Endodermal cell (in vitro differentiated cells): Measurements from ENCODE around the gene CLCF1. TPM values are rescaled to one million over a fixed set of nuclear protein-coding genes. Genes with fewer than 3 reads are reported as not detected.

Experiments used
- DNase-seq: peaks from one replicate; pipeline ENCODE4 v3.0.0-alpha.2; 2017
- H3K27ac ChIP-seq: 2 replicates; pipeline ENCODE4 v1.5.1; 2013; ENCODE audit warnings: mild to moderate bottlenecking, low read depth, low read length, moderate library complexity
- H3K27me3 ChIP-seq: 2 replicates; pipeline ENCODE4 v1.6.1; 2013; ENCODE audit warnings: mild to moderate bottlenecking, low read length, moderate library complexity; ENCODE audit not compliant: insufficient read depth, control insufficient read depth, poor library complexity, severe bottlenecking
- H3K36me3 ChIP-seq: 2 replicates; pipeline ENCODE4 v1.7.0; 2013; ENCODE audit warnings: mild to moderate bottlenecking, low read length, moderate library complexity; ENCODE audit not compliant: control insufficient read depth, insufficient read depth
- H3K4me1 ChIP-seq: one replicate; pipeline ENCODE4 v1.7.0; 2013; ENCODE audit warnings: low read length; ENCODE audit not compliant: control insufficient read depth, insufficient read depth
- H3K4me3 ChIP-seq: 2 replicates; pipeline ENCODE4 v1.5.1; 2013; ENCODE audit warnings: mild to moderate bottlenecking, low read length, moderate library complexity
- H3K9ac ChIP-seq: 2 replicates; pipeline ENCODE4 v1.6.1; 2013; ENCODE audit warnings: mild to moderate bottlenecking, low read length, moderate library complexity; ENCODE audit not compliant: poor library complexity, severe bottlenecking; ENCODE audit errors: extremely low read depth
- H3K9me3 ChIP-seq: 2 replicates; pipeline ENCODE4 v1.6.1; 2013; ENCODE audit warnings: mild to moderate bottlenecking, low read length, moderate library complexity; ENCODE audit not compliant: control insufficient read depth
- H3K27ac Mint-ChIP-seq: 2 replicates; pipeline ENCODE4 v1.8.0; 2020; ENCODE audit warnings: mixed read lengths
- H3K27me3 Mint-ChIP-seq: 2 replicates; pipeline ENCODE4 v1.8.0; 2021; ENCODE audit warnings: mild to moderate bottlenecking, mixed read lengths; ENCODE audit not compliant: insufficient read depth
- H3K36me3 Mint-ChIP-seq: 2 replicates; pipeline ENCODE4 v1.8.0; 2020; ENCODE audit warnings: low read depth, mixed read lengths
- H3K4me1 Mint-ChIP-seq: 2 replicates; pipeline ENCODE4 v1.8.0; 2020; ENCODE audit warnings: mixed read lengths
- H3K4me3 Mint-ChIP-seq: 2 replicates; pipeline ENCODE4 v1.8.0; 2020; ENCODE audit warnings: mild to moderate bottlenecking, moderate library complexity, mixed read lengths
- H3K9me3 Mint-ChIP-seq: 2 replicates; pipeline ENCODE4 v1.8.0; 2020; ENCODE audit warnings: mild to moderate bottlenecking, mixed read lengths
- CTCF ChIP-seq: fragments of 200-600 bp; sonication (generic); conservative IDR thresholded peaks from 2 replicates; pipeline ENCODE4 v1.5.0; 2021; ENCODE audit warnings: antibody characterized with exemption, mild to moderate bottlenecking
- WGBS, 2 experiments: methylation state at CpG; one replicate each; pipeline versions ENCODE4 v1.1.5 to v1.1.7; 2013; ENCODE audit warnings: missing lambda C conversion rate in 2 of 2, mixed read lengths in 1 of 2; ENCODE audit not compliant: insufficient coverage in 1 of 2, insufficient read length in 1 of 2; 5-methylcytosine and 5-hydroxymethylcytosine counted together
- total RNA-seq, 2 donors: library from RNA; stranded (reverse); fragmentation: NEBNext Ultra II Directional in 1 of 2; extraction: Animal tissue kit (Norgen Biotek cat#: 25700) in 1 of 2; gene quantifications; 2 replicates in 1 of 2; 3 replicates in 1 of 2; pipeline ENCODE4 v1.2.1, GENCODE V29; 2021

Gene CLCF1
- total RNA-seq, 2 donors from 2014 or later: 3.6 to 4.8 TPM

GRCh38 chr11:67347964-67348749 is 25.2 kb downstream of the CLCF1 start:
- Histone ChIP-seq H3K27ac (no peak overlapping the region), H3K36me3 (no peaks in the 10 kb centered on the region), H3K4me1 (peaks cover 6% of the 10 kb centered on the region), H3K4me3 (no peak overlapping the region), H3K27me3 (no peaks in the 10 kb centered on the region), H3K9me3 (no peaks in the 10 kb centered on the region), H3K9ac (no peak overlapping the region)
- TF ChIP-seq CTCF: no peak
- DNase-seq: no peak
- Mint-ChIP-seq H3K27ac (no peak overlapping the region), H3K4me1 (peaks cover 13% of the 10 kb centered on the region), H3K36me3 (no peaks in the 10 kb centered on the region), H3K4me3 (no peak overlapping the region), H3K9me3 (no peaks in the 10 kb centered on the region), H3K27me3 (no peaks in the 10 kb centered on the region)
- WGBS, 2 experiments: 86 to 89% methylated on average over 11 of the region's 11 CpGs

- H3K4me1 Mint-ChIP-seq: peaks cover 8% of the 10 kb centered on the region
- no peaks in the 10 kb centered on the region for H3K36me3 Mint-ChIP-seq
- H3K27ac ChIP-seq: no peak overlapping the region
- no peaks in the 10 kb centered on the region for H3K9me3 Mint-ChIP-seq
- no peaks in the 10 kb centered on the region for H3K36me3 ChIP-seq
- H3K4me3 Mint-ChIP-seq: no peak overlapping the region
- H3K4me3 ChIP-seq: no peak overlapping the region
- H3K27me3 Mint-ChIP-seq: peaks cover 2% of the 10 kb centered on the region
- H3K27ac Mint-ChIP-seq: no peak overlapping the region
- H3K9ac ChIP-seq: no peak overlapping the region
- TF ChIP-seq CTCF: peak; percentile 82
- H3K27me3 ChIP-seq: no peaks in the 10 kb centered on the region
- peaks cover 2% of the 10 kb centered on the region for H3K4me1 ChIP-seq
- H3K9me3 ChIP-seq: peaks cover 11% of the 10 kb centered on the region
- WGBS, 2 experiments: 78 to 80% methylated on average over 5 to 7 of the region's 7 CpGs
- peak; percentile 71 for DNase-seq
Observed at GRCh38 chr11:67345920-67346819, 27.2 kb downstream of the CLCF1 start.

- H3K36me3 ChIP-seq: no peaks in the 10 kb centered on the region
- H3K4me3 ChIP-seq: no peak overlapping the region
- Mint-ChIP-seq H3K9me3 (no peaks in the 10 kb centered on the region), H3K4me1 (peaks cover 8% of the 10 kb centered on the region), H3K36me3 (no peaks in the 10 kb centered on the region), H3K27me3 (peaks cover 2% of the 10 kb centered on the region), H3K4me3 (no peak overlapping the region), H3K27ac (no peak overlapping the region)
- no peak for DNase-seq
- H3K27ac ChIP-seq: no peak overlapping the region
- WGBS, 2 experiments: 82 to 90% methylated on average over 6 to 8 of the region's 8 CpGs
- no peak for TF ChIP-seq CTCF
- peaks cover 2% of the 10 kb centered on the region for H3K4me1 ChIP-seq
- H3K9me3 ChIP-seq: peaks cover 11% of the 10 kb centered on the region
- no peak overlapping the region for H3K9ac ChIP-seq
- H3K27me3 ChIP-seq: no peaks in the 10 kb centered on the region
Observed at GRCh38 chr11:67345247-67345919, 28.0 kb downstream of the CLCF1 start.
